HepG2 (cell line): ENCODE results near the gene GPR148. TPM values are rescaled to one million over a fixed set of nuclear protein-coding genes. Genes with fewer than 3 reads are reported as not detected.

Source experiments
- BHLHE40 ChIP-seq: IDR thresholded peaks from 2 replicates; pipeline ENCODE4 v1.6.1; 2011; ENCODE audit warnings: low read length, improper control_type of control experiment
- CSRNP2 ChIP-seq: sonication (generic); formaldehyde crosslinking; conservative IDR thresholded peaks from 2 replicates; pipeline ENCODE4 v1.8.0; 2022; ENCODE audit warnings: low read depth, missing genetic modification reagents
- DPF2 ChIP-seq: sonication (generic); formaldehyde crosslinking; IDR thresholded peaks from 2 replicates; pipeline ENCODE4 v1.4.0; 2020; ENCODE audit warnings: mild to moderate bottlenecking, low read depth, missing genetic modification reagents, borderline replicate concordance
- DZIP1 ChIP-seq: sonication (generic); formaldehyde crosslinking; IDR thresholded peaks from 2 replicates; pipeline ENCODE4 v1.5.0; 2020; ENCODE audit warnings: mild to moderate bottlenecking, missing genetic modification reagents
- ELF3 ChIP-seq: IDR thresholded peaks from 2 replicates; pipeline ENCODE4 v1.6.1; 2016; ENCODE audit warnings: missing genetic modification reagents, missing compliant biosample characterization
- GATA4 ChIP-seq: sonication (generic); IDR thresholded peaks from 2 replicates; pipeline ENCODE4 v1.6.1; 2016; ENCODE audit warnings: antibody characterized with exemption, low read depth, borderline replicate concordance
- LCORL ChIP-seq, 2 experiments: fragments of 450-650 bp in 1 of 2; sonication (generic) in 1 of 2; formaldehyde crosslinking in 1 of 2; IDR thresholded peaks; 2 replicates each; pipeline versions ENCODE4 v1.5.0 to v1.6.1; 2017 to 2020; ENCODE audit warnings: antibody characterized with exemption in 1 of 2, missing genetic modification reagents in 1 of 2
- LRRFIP1 ChIP-seq: sonication (generic); formaldehyde crosslinking; conservative IDR thresholded peaks from 2 replicates; pipeline ENCODE4 v1.4.0; 2020; ENCODE audit warnings: missing genetic modification reagents
- POLR2AphosphoS5 ChIP-seq: IDR thresholded peaks from 2 replicates; pipeline ENCODE4 v1.6.1; 2012; ENCODE audit warnings: low read depth, low read length
- RFX3 ChIP-seq: IDR thresholded peaks from 2 replicates; pipeline ENCODE4 v1.6.1; 2016; ENCODE audit warnings: missing biosample characterization, missing genetic modification reagents
- SIN3A ChIP-seq: IDR thresholded peaks from 2 replicates; pipeline ENCODE4 v1.6.1; 2011; ENCODE audit warnings: low read depth, mild to moderate bottlenecking, control low read depth, low read length, borderline replicate concordance
- SMARCE1 ChIP-seq: fragments of 450-650 bp; IDR thresholded peaks from 2 replicates; pipeline ENCODE4 v1.6.1; 2017; ENCODE audit warnings: borderline replicate concordance
- SRSF4 ChIP-seq: fragments of 200-400 bp; formaldehyde crosslinking; IDR thresholded peaks from one replicate; pipeline ENCODE4 v1.6.1; 2018; ENCODE audit warnings: mild to moderate bottlenecking, low read depth, low read length, moderate library complexity; ENCODE audit not compliant: poor library complexity, severe bottlenecking
- TBX3 ChIP-seq: fragments of 450-650 bp; IDR thresholded peaks from 2 replicates; pipeline ENCODE4 v1.6.1; 2017; ENCODE audit warnings: antibody characterized with exemption, mild to moderate bottlenecking, inconsistent platforms, borderline replicate concordance
- ZNF10 ChIP-seq: sonication (generic); formaldehyde crosslinking; IDR thresholded peaks from 2 replicates; pipeline ENCODE4 v1.4.0; 2020; ENCODE audit warnings: mild to moderate bottlenecking, low read depth, missing genetic modification reagents, borderline replicate concordance
- ZNF138 ChIP-seq: sonication (generic); formaldehyde crosslinking; IDR thresholded peaks from 2 replicates; pipeline ENCODE4 v1.5.0; 2020; ENCODE audit warnings: mild to moderate bottlenecking, low read depth, missing genetic modification reagents
- ZNF264 ChIP-seq: sonication (generic); formaldehyde crosslinking; IDR thresholded peaks from 2 replicates; pipeline ENCODE4 v1.4.0; 2020; ENCODE audit warnings: missing genetic modification reagents
- ZNF317 ChIP-seq: sonication (generic); formaldehyde crosslinking; IDR thresholded peaks from 2 replicates; pipeline ENCODE4 v1.5.0; 2020; ENCODE audit warnings: mild to moderate bottlenecking, missing genetic modification reagents
- ZNF337 ChIP-seq: sonication (generic); formaldehyde crosslinking; IDR thresholded peaks from 2 replicates; pipeline ENCODE4 v1.5.1; 2020; ENCODE audit warnings: missing genetic modification reagents, low read depth, mild to moderate bottlenecking, borderline replicate concordance
- ZNF367 ChIP-seq: sonication (generic); formaldehyde crosslinking; IDR thresholded peaks from 2 replicates; pipeline ENCODE4 v1.4.0; 2020; ENCODE audit warnings: missing genetic modification reagents, borderline replicate concordance
- ZNF451 ChIP-seq: sonication (generic); formaldehyde crosslinking; IDR thresholded peaks from 2 replicates; pipeline ENCODE4 v1.5.0; 2020; ENCODE audit warnings: mild to moderate bottlenecking, missing genetic modification reagents
- ZNF552 ChIP-seq: sonication (generic); formaldehyde crosslinking; IDR thresholded peaks from 2 replicates; pipeline ENCODE4 v1.9.0; 2022; ENCODE audit warnings: missing genetic modification reagents, mild to moderate bottlenecking, borderline replicate concordance
- ZNF773 ChIP-seq: sonication (generic); formaldehyde crosslinking; IDR thresholded peaks from 2 replicates; pipeline ENCODE4 v1.4.0; 2020; ENCODE audit warnings: missing genetic modification reagents, borderline replicate concordance
- polyA plus RNA-seq, 8 experiments: library from polyadenylated mRNA; depleted of rRNA in 3 of 8; stranded (reverse) in 7 of 8; unstranded in 1 of 8; fragments of >200 nt; fragmentation: Illumina TruSeq in 4 of 8; extraction: Trizol in 4 of 8; gene quantifications; 2 replicates each; pipeline versions ENCODE4 v1.2.1 to v1.2.3, GENCODE V29; 2011 to 2016; ENCODE audit warnings: low read depth in 4 of 8, missing spikeins in 1 of 8, mixed read lengths in 1 of 8; ENCODE audit not compliant: insufficient read depth in 1 of 8
- total RNA-seq, 5 experiments: library from RNA; depleted of rRNA; stranded (reverse); fragments of >200 nt; fragmentation: Illumina TruSeq; extraction: Trizol; gene quantifications; 2 replicates each; pipeline ENCODE4 v1.2.3, GENCODE V29; 2016; ENCODE audit warnings: low read depth in 1 of 5

Gene GPR148
- total and polyA plus RNA-seq, 2 of the 13 experiments (the other 11 are each of a cell fraction or from before 2014, with no cell fraction given): not detected

- TF ChIP-seq ZNF264 (CRISPR knock-in tag): no peak
- TF ChIP-seq ZNF773 (CRISPR knock-in tag): peak; percentile 69; the same call in 1 of the 2 replicates
- TF ChIP-seq DZIP1 (CRISPR knock-in tag): no peak
- TF ChIP-seq TBX3: no peak
- no peak for TF ChIP-seq ZNF451 (CRISPR knock-in tag)
- TF ChIP-seq SIN3A: peak; percentile 34; the same call in 1 of the 2 replicates
- 0 out of 2 replicates have a peak, but pooled peaks have one; percentile 40 for TF ChIP-seq ZNF138
- peak; percentile 57; the same call in 1 of the 2 replicates for TF ChIP-seq ZNF367 (CRISPR knock-in tag)
- TF ChIP-seq ZNF337: no peak
- TF ChIP-seq POLR2AphosphoS5: no peak
- no peak for TF ChIP-seq LRRFIP1 (CRISPR knock-in tag)
- TF ChIP-seq RFX3 (CRISPR knock-in tag): no peak
- 0 out of 2 replicates have a peak, but pooled peaks have one; percentile 19 for TF ChIP-seq ELF3
- no peak for TF ChIP-seq ZNF552
- TF ChIP-seq ZNF317 (CRISPR knock-in tag): no peak
- TF ChIP-seq GATA4: no peak
- TF ChIP-seq CSRNP2: no peak
- no peak for TF ChIP-seq BHLHE40
- TF ChIP-seq SRSF4: no peak
- TF ChIP-seq DPF2 (CRISPR knock-in tag): no peak
- TF ChIP-seq LCORL (IDR thresholded peaks at IDR 0.05): no peak
- TF ChIP-seq LCORL (CRISPR knock-in tag; IDR thresholded peaks at IDR 0.05): no peak
- TF ChIP-seq SMARCE1: no peak
- no peak for TF ChIP-seq ZNF10 (CRISPR knock-in tag)
Observed at GRCh38 chr2:130756053-130756873, 27.4 kb downstream of the GPR148 start (continued).
